CD8-positive, alpha-beta memory T cell (primary cell): ENCODE measurements around the gene SMYD3. TPM values are rescaled to one million over a fixed set of nuclear protein-coding genes. Genes with fewer than 3 reads are reported as not detected.
A peak's percentile ranks its signal among the peaks of the same experiment; 100 is the strongest.

Experiments
- CTCF ChIA-PET: fragments of 350-600 bp; sonication (Branson Sonifier 250); formaldehyde crosslinking; loops from one replicate; lab custom pipeline; 2021; ENCODE audit warnings: antibody characterized with exemption; lab: Charles Lee
- POLR2A ChIA-PET: fragments of 350-600 bp; sonication (Branson Sonifier 250); formaldehyde crosslinking; loops from one replicate; lab custom pipeline; 2021; ENCODE audit warnings: antibody characterized with exemption; lab: Charles Lee
- DNase-seq, 5 donors: peaks; one replicate each; pipeline versions ENCODE4 v3.0.0 to v3.0.0-alpha.2; 2020 to 2022; ENCODE audit warnings: mixed read lengths in 1 of 5
- H3K27ac ChIP-seq: one replicate; pipeline ENCODE4 v1.7.0; 2013; ENCODE audit warnings: low read depth, mild to moderate bottlenecking, low read length, moderate library complexity
- H3K27me3 ChIP-seq: 2 replicates; pipeline ENCODE4 v1.7.0; 2013; ENCODE audit warnings: low read length, mild to moderate bottlenecking; ENCODE audit not compliant: insufficient read depth, poor library complexity, severe bottlenecking
- H3K36me3 ChIP-seq: 2 replicates; pipeline ENCODE4 v1.7.0; 2013; ENCODE audit warnings: mild to moderate bottlenecking, low read length, moderate library complexity; ENCODE audit not compliant: insufficient read depth
- H3K4me1 ChIP-seq: 2 replicates; pipeline ENCODE4 v1.7.0; 2013; ENCODE audit warnings: mild to moderate bottlenecking, low read length, moderate library complexity; ENCODE audit not compliant: insufficient read depth
- H3K4me3 ChIP-seq: 2 replicates; pipeline ENCODE4 v1.7.0; 2013; ENCODE audit warnings: mild to moderate bottlenecking, low read length
- H3K9me3 ChIP-seq: 2 replicates; pipeline ENCODE4 v1.7.0; 2013; ENCODE audit warnings: mild to moderate bottlenecking, low read length
- H3K27ac Mint-ChIP-seq, 8 donors: one replicate each; pipeline ENCODE4 v1.8.0; 2020 to 2021; ENCODE audit warnings: mixed read lengths in 8 of 8, mild to moderate bottlenecking in 6 of 8, inconsistent platforms in 3 of 8, moderate library complexity in 3 of 8
- H3K27me3 Mint-ChIP-seq, 2 donors: one replicate each; pipeline ENCODE4 v1.8.0; 2020 to 2021; ENCODE audit warnings: mixed read lengths in 2 of 2, mild to moderate bottlenecking in 1 of 2, moderate library complexity in 1 of 2
- H3K36me3 Mint-ChIP-seq, 3 donors: one replicate each; pipeline ENCODE4 v1.8.0; 2020 to 2021; ENCODE audit warnings: mixed read lengths in 3 of 3, inconsistent platforms in 1 of 3, mild to moderate bottlenecking in 1 of 3
- H3K4me1 Mint-ChIP-seq, 3 donors: one replicate each; pipeline ENCODE4 v1.8.0; 2020 to 2021; ENCODE audit warnings: mixed read lengths in 3 of 3, inconsistent platforms in 1 of 3, mild to moderate bottlenecking in 1 of 3
- H3K4me3 Mint-ChIP-seq, 7 donors: one replicate each; pipeline ENCODE4 v1.8.0; 2020 to 2021; ENCODE audit warnings: mixed read lengths in 7 of 7, mild to moderate bottlenecking in 6 of 7, moderate library complexity in 4 of 7, inconsistent platforms in 2 of 7
- H3K9me3 Mint-ChIP-seq, 5 donors: one replicate each; pipeline ENCODE4 v1.8.0; 2020 to 2022; ENCODE audit warnings: mixed read lengths in 5 of 5, mild to moderate bottlenecking in 3 of 5, moderate library complexity in 2 of 5, inconsistent platforms in 1 of 5
- polyA plus RNA-seq: library from polyadenylated mRNA; unstranded; fragments of 300-500 nt; fragmentation: Illumina TruSeq; gene quantifications from one replicate; pipeline ENCODE4 v1.2.3, GENCODE V29; 2021
- total RNA-seq, 2 experiments: library from RNA; stranded (reverse); gene quantifications; one replicate each; pipeline ENCODE4 v1.2.3, GENCODE V29; 2021

SMYD3 gene
- total RNA-seq = 10 to 100 TPM; 12.4 to 14.5 TPM
- polyA plus RNA-seq = 31.7 TPM

DNA sequence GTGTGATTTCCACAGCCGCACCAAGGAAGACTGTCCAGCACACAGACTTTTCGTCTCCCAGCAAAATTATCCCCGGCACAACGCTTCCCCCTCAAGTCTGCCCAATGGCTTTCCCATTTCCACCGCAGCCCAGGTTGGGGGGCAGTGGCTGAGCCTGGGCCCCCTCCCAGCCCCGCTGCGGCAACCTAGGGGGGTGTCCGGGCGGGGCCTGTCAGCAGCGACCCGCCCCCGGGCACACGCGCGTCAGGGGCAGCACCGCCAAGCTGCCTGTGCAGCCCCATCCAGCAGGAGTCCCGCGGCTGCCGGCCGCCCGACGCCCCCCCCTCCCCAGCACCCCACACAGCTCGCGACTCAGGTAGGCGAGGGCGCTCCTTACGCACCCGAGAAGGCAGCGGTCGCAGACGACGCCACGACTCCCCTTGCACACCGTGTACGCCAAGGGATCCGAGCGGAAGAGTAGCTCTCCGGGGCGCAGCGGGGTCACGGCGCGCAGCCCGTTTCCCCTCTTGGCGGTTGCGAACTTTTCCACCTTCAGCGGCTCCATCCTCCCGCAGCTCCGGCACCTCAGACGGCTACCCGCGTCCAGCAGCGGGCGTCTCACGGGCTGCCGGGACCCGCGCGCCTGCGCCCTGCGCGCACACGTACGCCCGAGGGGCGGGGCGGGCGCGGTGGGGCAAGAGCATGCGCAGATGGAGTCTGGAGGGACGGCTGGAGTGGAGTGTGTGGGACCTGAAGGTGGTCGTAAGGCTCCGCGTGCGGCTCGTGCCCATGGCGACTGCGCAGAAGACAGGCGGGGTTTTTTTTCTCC lies at the start of gene SMYD3:
SMYD3 (minus strand) TSS at position 606 of the 808 bp plus-strand sequence.
- no peaks in the 10 kb centered on the region for H3K36me3 ChIP-seq
- peak; percentile 72 to 84 (median 76) for DNase-seq
- peak within 1 kb of the TSS; percentile 90 to 97 (median 96) for H3K4me3 Mint-ChIP-seq
- no peaks in the 10 kb centered on the region for H3K27me3 Mint-ChIP-seq
- H3K9me3 ChIP-seq = no peaks in the 10 kb centered on the region
- peak within 1 kb of the TSS; percentile 90 for H3K4me3 ChIP-seq
- peaks cover 7% of the 10 kb centered on the region for H3K4me1 ChIP-seq
- H3K27ac Mint-ChIP-seq = peak within 1 kb of the TSS; percentile 80 to 96 (median 92)
- H3K27me3 ChIP-seq = no peaks in the 10 kb centered on the region
- ChIA-PET POLR2A (interaction anchor here (1.3 kb wide), 1 partner anchor 59 kb away, joined by 3 read pairs; the partner anchor contains the start of genes CNST and TFB2M), CTCF (interaction anchor here (0.9 to 2.7 kb wide), 4 partner anchors 9 to 60 kb away, joined by 3 to 7 read pairs (median 4); partner anchors contain the start of gene CNST)
- peak within 1 kb of the TSS; percentile 46 for H3K27ac ChIP-seq
- H3K9me3 Mint-ChIP-seq = no peaks in the 10 kb centered on the region
- peaks cover 0 to 8% (median 0%) of the 10 kb centered on the region in 3 donors for H3K36me3 Mint-ChIP-seq
- H3K4me1 Mint-ChIP-seq = peaks cover 29 to 34% (median 32%) of the 10 kb centered on the region in 3 donors

DNA sequence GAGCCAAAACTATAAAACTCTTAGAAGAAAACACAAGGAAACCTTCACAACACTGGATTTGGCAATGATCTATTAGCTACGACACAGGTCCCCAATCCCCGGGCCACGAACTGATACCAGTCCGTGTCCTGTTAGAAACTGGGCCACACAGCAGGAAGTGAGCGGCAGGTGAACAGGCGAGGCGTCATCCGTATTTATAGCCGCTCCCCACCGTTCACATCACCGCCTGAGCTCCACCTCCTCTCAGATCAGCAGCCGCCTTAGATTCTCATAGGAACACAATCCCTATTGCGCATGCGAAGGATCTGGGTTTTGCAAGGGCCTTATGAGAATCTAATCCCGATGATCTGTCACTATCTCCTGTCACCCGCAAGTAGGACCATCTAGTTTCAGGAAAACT lies 47.1 kb upstream of the SMYD3 start:
- CTCF ChIA-PET = interaction anchor here (1.2 kb wide), 1 partner anchor 13 kb away, joined by 3 read pairs; no protein-coding TSS in a partner anchor
- H3K27ac ChIP-seq = no peak overlapping the region
- H3K36me3 ChIP-seq = peaks cover 16% of the 10 kb centered on the region
- POLR2A ChIA-PET = no interaction called here
- H3K27me3 ChIP-seq = no peaks in the 10 kb centered on the region
- DNase-seq = no peak
- H3K9me3 Mint-ChIP-seq = no peaks in the 10 kb centered on the region
- no peaks in the 10 kb centered on the region for H3K27me3 Mint-ChIP-seq
- H3K36me3 Mint-ChIP-seq = peaks cover 19 to 83% (median 26%) of the 10 kb centered on the region in 3 donors
- H3K4me3 ChIP-seq = no peak overlapping the region
- no peaks in the 10 kb centered on the region for H3K9me3 ChIP-seq
- no peaks in the 10 kb centered on the region for H3K4me1 ChIP-seq
- no peak overlapping the region for H3K4me3 Mint-ChIP-seq
- H3K27ac Mint-ChIP-seq = peak overlapping the region in 1 of 8 donors; percentile 49
- peaks cover 4 to 11% (median 7%) of the 10 kb centered on the region in 3 donors for H3K4me1 Mint-ChIP-seq

DNA sequence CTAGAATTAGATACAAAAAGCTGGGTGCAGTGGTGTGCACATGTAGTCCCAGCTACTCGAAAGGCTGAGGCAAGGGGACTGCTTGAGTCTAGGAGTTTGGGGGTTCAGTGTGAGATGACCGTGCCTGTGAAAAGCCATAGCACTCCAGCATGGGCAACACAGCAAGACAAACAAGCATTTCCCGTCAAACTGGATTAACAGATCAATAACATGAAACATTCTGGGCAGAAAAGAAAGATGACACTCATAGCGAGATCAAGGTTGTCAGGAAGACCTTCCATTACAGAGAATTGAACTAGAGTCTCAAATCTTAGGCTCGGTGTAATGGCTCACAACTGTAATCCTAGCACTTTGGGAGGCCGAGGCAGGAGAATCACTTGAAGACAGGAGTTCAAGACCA lies 45.0 kb upstream of the SMYD3 start:
- Histone ChIP-seq H3K27me3 (no peaks in the 10 kb centered on the region), H3K4me1 (no peaks in the 10 kb centered on the region), H3K27ac (no peak overlapping the region), H3K36me3 (peaks cover 20% of the 10 kb centered on the region), H3K9me3 (no peaks in the 10 kb centered on the region), H3K4me3 (no peak overlapping the region)
- DNase-seq = no peak
- H3K9me3 Mint-ChIP-seq = no peaks in the 10 kb centered on the region
- ChIA-PET CTCF (no interaction called here), POLR2A (no interaction called here)
- H3K4me3 Mint-ChIP-seq = no peak overlapping the region
- H3K27ac Mint-ChIP-seq = peak overlapping the region in 2 of 8 donors; percentile 5 to 25
- no peaks in the 10 kb centered on the region for H3K27me3 Mint-ChIP-seq
- peaks cover 19 to 84% (median 27%) of the 10 kb centered on the region in 3 donors for H3K36me3 Mint-ChIP-seq
- H3K4me1 Mint-ChIP-seq = peaks cover 3 to 5% (median 4%) of the 10 kb centered on the region in 3 donors

DNA sequence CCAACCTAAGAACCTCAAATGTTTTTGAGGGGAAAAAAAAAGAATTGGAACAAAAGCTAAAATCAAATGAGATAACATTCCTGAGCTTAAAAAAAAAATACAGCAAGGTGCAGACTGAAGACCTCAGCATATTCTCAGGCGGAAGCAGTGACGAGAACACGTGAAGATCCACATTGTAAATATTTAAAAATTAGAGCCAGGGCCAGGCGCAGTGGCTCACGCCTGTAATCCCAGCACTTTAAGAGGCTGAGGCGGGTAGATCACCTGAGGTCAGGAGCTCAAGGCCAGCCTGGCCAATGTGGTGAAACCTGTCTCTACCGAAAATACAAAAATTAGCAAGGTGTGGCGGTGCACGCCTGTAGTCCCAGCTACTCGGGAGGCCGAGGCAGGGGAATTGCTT lies 43.3 kb upstream of the SMYD3 start:
- Histone ChIP-seq H3K9me3 (no peaks in the 10 kb centered on the region), H3K36me3 (peaks cover 20% of the 10 kb centered on the region), H3K4me1 (no peaks in the 10 kb centered on the region), H3K27ac (no peak overlapping the region), H3K4me3 (no peak overlapping the region), H3K27me3 (no peaks in the 10 kb centered on the region)
- POLR2A ChIA-PET = no interaction called here
- H3K4me1 Mint-ChIP-seq = peaks cover 0 to 5% (median 3%) of the 10 kb centered on the region in 3 donors
- H3K9me3 Mint-ChIP-seq = no peaks in the 10 kb centered on the region
- H3K4me3 Mint-ChIP-seq = no peak overlapping the region
- no peak for DNase-seq
- H3K27ac Mint-ChIP-seq = peak overlapping the region in 1 of 8 donors; percentile 0
- H3K27me3 Mint-ChIP-seq = peaks cover 0 to 1% of the 10 kb centered on the region in 2 donors
- CTCF ChIA-PET = no interaction called here
- peaks cover 12 to 76% (median 25%) of the 10 kb centered on the region in 3 donors for H3K36me3 Mint-ChIP-seq

DNA sequence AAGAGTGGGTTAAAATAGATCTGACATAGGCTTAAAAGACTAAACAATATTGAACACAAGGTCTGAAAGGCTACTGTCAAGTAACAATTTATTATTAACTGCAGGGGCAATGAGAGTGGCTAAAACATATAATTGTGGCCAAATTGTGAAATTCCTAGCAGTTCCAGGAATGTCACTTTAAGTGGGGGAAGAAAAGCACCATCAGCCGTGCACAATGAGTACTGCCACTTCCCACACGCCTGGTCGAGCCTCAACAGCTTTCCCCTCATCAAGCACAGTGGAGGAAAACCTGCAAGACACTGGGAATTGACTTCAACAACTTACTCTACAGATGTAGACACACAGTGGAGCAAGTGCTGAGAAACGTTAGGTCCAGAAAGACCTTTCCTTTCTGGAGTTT lies 42.6 kb upstream of the SMYD3 start:
- H3K4me1 ChIP-seq = no peaks in the 10 kb centered on the region
- Mint-ChIP-seq H3K27ac (peak overlapping the region in 1 of 8 donors; percentile 73), H3K4me1 (peaks cover 0 to 5% (median 3%) of the 10 kb centered on the region in 3 donors), H3K27me3 (peaks cover 0 to 1% of the 10 kb centered on the region in 2 donors), H3K4me3 (no peak overlapping the region), H3K9me3 (no peaks in the 10 kb centered on the region), H3K36me3 (peaks cover 7 to 74% (median 21%) of the 10 kb centered on the region in 3 donors)
- no peak overlapping the region for H3K27ac ChIP-seq
- no peak overlapping the region for H3K4me3 ChIP-seq
- DNase-seq = no peak
- no peaks in the 10 kb centered on the region for H3K9me3 ChIP-seq
- ChIA-PET CTCF (no interaction called here), POLR2A (no interaction called here)
- no peaks in the 10 kb centered on the region for H3K27me3 ChIP-seq
- H3K36me3 ChIP-seq = peaks cover 20% of the 10 kb centered on the region

DNA sequence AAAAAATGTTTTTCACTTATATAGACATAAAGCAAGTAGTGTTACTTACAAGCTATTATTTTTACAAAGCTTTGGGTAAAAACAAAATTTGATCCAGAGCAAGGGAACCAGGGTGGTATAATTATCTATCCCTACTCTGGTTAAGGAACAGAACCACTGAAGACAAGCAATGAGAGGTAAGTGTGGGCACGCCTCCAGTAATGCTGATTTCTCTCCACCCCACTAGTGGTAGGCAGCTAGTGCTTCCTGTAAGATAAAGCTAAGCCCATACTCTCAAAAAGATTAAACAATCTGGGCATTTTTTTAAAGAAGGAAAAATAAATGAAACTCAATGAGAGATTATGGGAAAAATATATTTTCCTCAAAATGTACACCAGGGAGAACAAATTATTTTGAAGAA lies 36.9 kb upstream of the SMYD3 start:
- Histone ChIP-seq H3K27ac (no peak overlapping the region), H3K9me3 (no peaks in the 10 kb centered on the region), H3K27me3 (no peaks in the 10 kb centered on the region), H3K4me3 (no peak overlapping the region), H3K36me3 (peaks cover 27% of the 10 kb centered on the region), H3K4me1 (no peaks in the 10 kb centered on the region)
- ChIA-PET POLR2A (no interaction called here), CTCF (no interaction called here)
- Mint-ChIP-seq H3K36me3 (peaks cover 2 to 62% (median 19%) of the 10 kb centered on the region in 3 donors), H3K4me3 (no peak overlapping the region), H3K9me3 (no peaks in the 10 kb centered on the region), H3K4me1 (no peaks in the 10 kb centered on the region), H3K27me3 (peaks cover 0 to 3% of the 10 kb centered on the region in 2 donors), H3K27ac (peak overlapping the region in 1 of 8 donors; percentile 45)
- no peak for DNase-seq

DNA sequence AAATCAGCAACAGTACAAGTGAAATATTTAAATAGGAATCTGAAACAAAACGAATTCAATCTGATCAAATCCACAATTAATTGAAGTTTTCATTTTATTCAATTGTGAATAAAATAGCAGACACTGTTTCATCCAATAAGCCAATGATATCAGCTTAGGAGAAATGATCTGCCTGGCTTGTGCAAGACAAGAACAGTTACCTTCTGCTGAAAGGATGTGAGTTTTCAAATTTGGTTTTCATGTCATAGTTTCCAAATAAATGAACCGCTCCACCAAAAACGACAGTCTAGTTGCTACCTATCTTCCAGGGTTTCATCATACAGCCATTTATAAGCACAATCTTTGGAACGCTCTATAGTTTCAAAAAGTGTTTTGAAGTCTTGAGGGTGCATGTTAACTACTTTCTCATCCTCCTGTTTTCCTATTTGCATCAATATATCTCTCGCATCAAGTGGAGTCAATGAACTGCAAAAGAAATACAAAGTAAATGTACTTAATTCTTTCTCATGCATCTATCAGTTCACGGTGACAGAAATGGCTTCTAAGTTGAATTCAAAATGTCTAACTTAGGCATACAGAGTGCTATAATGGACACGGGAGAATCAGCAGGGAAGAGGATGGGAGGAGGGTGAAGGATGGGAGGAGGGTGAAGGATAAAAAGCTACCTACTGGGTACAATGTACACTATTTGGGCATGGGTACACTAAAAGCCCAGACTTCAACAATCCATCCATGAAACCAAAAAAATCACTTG lies 33.8 kb upstream of the SMYD3 start:
- H3K4me1 Mint-ChIP-seq = no peaks in the 10 kb centered on the region
- H3K4me3 Mint-ChIP-seq = no peak overlapping the region
- H3K9me3 Mint-ChIP-seq = no peaks in the 10 kb centered on the region
- peaks cover 0 to 3% of the 10 kb centered on the region in 2 donors for H3K27me3 Mint-ChIP-seq
- Histone ChIP-seq H3K4me3 (no peak overlapping the region), H3K27me3 (no peaks in the 10 kb centered on the region), H3K36me3 (peaks cover 23% of the 10 kb centered on the region), H3K27ac (no peak overlapping the region), H3K4me1 (no peaks in the 10 kb centered on the region), H3K9me3 (no peaks in the 10 kb centered on the region)
- POLR2A ChIA-PET = no interaction called here
- H3K36me3 Mint-ChIP-seq = peaks cover 7 to 53% (median 14%) of the 10 kb centered on the region in 3 donors
- no peak for DNase-seq
- CTCF ChIA-PET = no interaction called here
- no peak overlapping the region for H3K27ac Mint-ChIP-seq
